HEK293T (cell line): ENCODE data around the gene RAD51C.

Source experiments
- ARNT ChIP-seq: fragments of 450-650 bp; IDR thresholded peaks from 2 replicates; pipeline ENCODE4 v1.6.1; 2017; ENCODE audit warnings: mild to moderate bottlenecking
- BHLHE40 ChIP-seq: fragments of 450-650 bp; IDR thresholded peaks from 2 replicates; pipeline ENCODE4 v1.6.1; 2016; ENCODE audit warnings: mild to moderate bottlenecking, moderate library complexity, borderline replicate concordance
- FOXM1 ChIP-seq: fragments of 450-650 bp; IDR thresholded peaks from 2 replicates; pipeline ENCODE4 v1.6.1; 2017; ENCODE audit warnings: mild to moderate bottlenecking, borderline replicate concordance
- HDGF ChIP-seq: fragments of 450-650 bp; IDR thresholded peaks from 2 replicates; pipeline ENCODE4 v1.6.1; 2017; ENCODE audit warnings: antibody characterized with exemption, borderline replicate concordance
- SP1 ChIP-seq: fragments of 450-650 bp; IDR thresholded peaks from 2 replicates; pipeline ENCODE4 v1.6.1; 2017
- SUZ12 ChIP-seq: fragments of 450-650 bp; IDR thresholded peaks from 2 replicates; pipeline ENCODE4 v1.6.1; 2016; ENCODE audit warnings: mild to moderate bottlenecking
- TF ChIP-seq, protein P1 (sequence below): fragments of 450-650 bp; IDR thresholded peaks from 2 replicates; pipeline ENCODE4 v1.6.1; 2016

DNA sequence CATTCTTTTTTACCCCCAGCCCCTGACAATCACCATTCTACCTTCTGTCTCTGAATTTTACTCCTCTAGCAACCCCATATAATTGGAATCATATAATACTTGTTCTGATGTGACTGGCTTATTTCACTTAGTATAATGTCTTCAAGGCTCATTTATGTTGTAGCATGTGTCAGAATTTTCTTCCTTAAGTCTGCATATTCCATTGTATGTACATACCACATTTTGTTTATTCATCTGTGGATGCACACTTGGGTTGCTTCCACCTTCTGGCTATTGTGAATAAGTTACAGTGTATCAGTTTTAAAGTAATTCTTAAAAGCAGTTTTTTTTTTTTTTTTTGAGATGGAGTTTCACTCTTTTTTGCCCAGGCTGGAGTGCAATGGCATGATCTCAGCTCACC is 38.5 kb downstream of the RAD51C start:
- TF ChIP-seq SUZ12, result no peak
- TF ChIP-seq BHLHE40, result no peak
- no peak for TF ChIP-seq FOXM1
- TF ChIP-seq HDGF, result no peak
- TF ChIP-seq, protein P1, sequence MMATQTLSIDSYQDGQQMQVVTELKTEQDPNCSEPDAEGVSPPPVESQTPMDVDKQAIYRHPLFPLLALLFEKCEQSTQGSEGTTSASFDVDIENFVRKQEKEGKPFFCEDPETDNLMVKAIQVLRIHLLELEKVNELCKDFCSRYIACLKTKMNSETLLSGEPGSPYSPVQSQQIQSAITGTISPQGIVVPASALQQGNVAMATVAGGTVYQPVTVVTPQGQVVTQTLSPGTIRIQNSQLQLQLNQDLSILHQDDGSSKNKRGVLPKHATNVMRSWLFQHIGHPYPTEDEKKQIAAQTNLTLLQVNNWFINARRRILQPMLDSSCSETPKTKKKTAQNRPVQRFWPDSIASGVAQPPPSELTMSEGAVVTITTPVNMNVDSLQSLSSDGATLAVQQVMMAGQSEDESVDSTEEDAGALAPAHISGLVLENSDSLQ, result no peak
- TF ChIP-seq ARNT, result no peak
- no peak for TF ChIP-seq SP1
